ENCODE data around the gene SNRK.
A peak's percentile ranks its signal among the peaks of the same experiment; 100 is the strongest.

The SNRK gene

GRCh38 chr3:43270078-43270477 lies 16.3 kb upstream of the SNRK start:
- DNase-seq: no peak

GRCh38 chr3:43273416-43273815 lies 12.9 kb upstream of the SNRK start:
- no peak for DNase-seq

- no peak for DNase-seq
Measured at GRCh38 chr3:43279082-43279481, 7.3 kb upstream of the SNRK start.

GRCh38 chr3:43279532-43279931 lies 6.8 kb upstream of the SNRK start:
- DNase-seq: no peak

- DNase-seq: no peak
Measured at GRCh38 chr3:43281020-43281419, 5.3 kb upstream of the SNRK start.

GRCh38 chr3:43284171-43284570 lies 2.2 kb upstream of the SNRK start:
- no peak for DNase-seq

GRCh38 chr3:43285644-43286043 lies 696 bp upstream of the SNRK start:
- no peak for DNase-seq

GRCh38 chr3:43286841-43287499 lies 630 bp downstream of the SNRK start:
- peak; percentile 31 for DNase-seq

- DNase-seq: no peak
Measured at GRCh38 chr3:43287500-43287873, 1.1 kb downstream of the SNRK start.

GRCh38 chr3:43288366-43288765 lies 2.0 kb downstream of the SNRK start:
- DNase-seq: no peak

GRCh38 chr3:43288850-43289249 lies 2.5 kb downstream of the SNRK start:
- no peak for DNase-seq

- no peak for DNase-seq
Measured at GRCh38 chr3:43289401-43289800, 3.1 kb downstream of the SNRK start.

GRCh38 chr3:43289841-43290470 lies 3.6 kb downstream of the SNRK start:
- no peak for DNase-seq

- DNase-seq: no peak
Measured at GRCh38 chr3:43290956-43291355, 4.6 kb downstream of the SNRK start.

- no peak for DNase-seq
Measured at GRCh38 chr3:43291546-43291945, 5.2 kb downstream of the SNRK start.

GRCh38 chr3:43294975-43295374 lies 8.6 kb downstream of the SNRK start:
- DNase-seq: no peak

- peak; percentile 39 for DNase-seq
Measured at GRCh38 chr3:43296565-43296964, 10.2 kb downstream of the SNRK start.

GRCh38 chr3:43298292-43298691 lies 12.0 kb downstream of the SNRK start:
- DNase-seq: no peak

GRCh38 chr3:43298761-43299160 lies 12.4 kb downstream of the SNRK start:
- DNase-seq: no peak

- DNase-seq: no peak
Measured at GRCh38 chr3:43302116-43302880, 16.0 kb downstream of the SNRK start.

- no peak for DNase-seq
Measured at GRCh38 chr3:43304126-43304525, 17.8 kb downstream of the SNRK start.

GRCh38 chr3:43307226-43307625 lies 20.9 kb downstream of the SNRK start:
- no peak for DNase-seq

- DNase-seq: no peak
Measured at GRCh38 chr3:43307649-43308048, 21.3 kb downstream of the SNRK start.

Measured in stimulated activated CD4-positive, alpha-beta T cell treated with anti-CD3 and anti-CD28 coated beads, Interleukin-4, amount 100 ng/mL, for 1 hour (primary cell).